Dedifferentiated amniotic fluid mesenchymal stem cell (primary cell): ENCODE results near the gene KRT10.
"Not testable (repeated sequence)": the region's sequence is repeated elsewhere in the genome, so short reads cannot be mapped to it uniquely, and the experiment has no call there.

Source experiments
- DNase-seq: peaks from one replicate; pipeline ENCODE4 v3.0.0-alpha.2; 2016; ENCODE audit errors: extremely low spot score

Gene KRT10

GRCh38 chr17:40822132-40822812, at the start of gene KRT10:
Gene KRT10 (minus strand): TSS chr17:40822614. CDS start chr17:40822585, 29 bp downstream.
- DNase-seq = no peak

DNA sequence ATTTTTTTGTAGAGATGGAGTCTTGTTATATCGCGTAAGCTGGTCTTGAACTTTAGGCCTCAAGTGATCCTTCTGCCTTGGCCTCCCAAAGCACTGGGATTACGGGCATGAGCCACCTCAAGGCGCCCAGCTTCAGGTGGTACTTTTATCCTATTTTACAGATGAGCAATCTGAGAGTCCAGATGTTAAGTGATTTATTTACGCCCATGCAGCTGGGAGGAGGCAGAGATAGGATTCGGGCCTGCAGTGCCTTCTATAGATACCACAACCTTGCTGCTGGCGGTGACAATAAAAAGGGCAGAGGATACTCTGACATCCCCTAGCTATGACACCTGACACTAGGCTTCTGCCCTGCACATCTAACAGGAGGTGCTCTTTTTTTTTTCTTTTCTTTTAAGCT, 48.9 kb upstream of the KRT10 start:
- DNase-seq = no peak

DNA sequence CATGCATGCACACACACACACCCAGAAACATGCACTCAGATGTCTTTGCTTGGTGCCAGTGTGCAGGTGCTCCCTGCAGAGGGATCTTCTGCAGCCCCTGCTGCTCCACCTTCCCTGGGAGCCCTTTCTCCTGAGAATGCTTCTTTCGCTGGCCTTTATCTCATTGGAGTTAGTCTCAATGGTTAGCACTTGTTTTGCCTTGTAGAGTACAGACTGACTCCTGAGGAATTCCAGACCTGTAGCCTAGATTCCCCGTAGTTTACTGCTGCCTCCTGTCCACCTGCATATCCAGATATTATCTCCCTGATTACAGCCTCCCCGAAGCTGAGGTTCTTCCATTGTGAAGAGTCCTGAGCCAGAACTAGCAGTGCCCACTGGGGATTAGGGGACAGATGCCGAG, 47.7 kb upstream of the KRT10 start:
- DNase-seq = no peak

DNA sequence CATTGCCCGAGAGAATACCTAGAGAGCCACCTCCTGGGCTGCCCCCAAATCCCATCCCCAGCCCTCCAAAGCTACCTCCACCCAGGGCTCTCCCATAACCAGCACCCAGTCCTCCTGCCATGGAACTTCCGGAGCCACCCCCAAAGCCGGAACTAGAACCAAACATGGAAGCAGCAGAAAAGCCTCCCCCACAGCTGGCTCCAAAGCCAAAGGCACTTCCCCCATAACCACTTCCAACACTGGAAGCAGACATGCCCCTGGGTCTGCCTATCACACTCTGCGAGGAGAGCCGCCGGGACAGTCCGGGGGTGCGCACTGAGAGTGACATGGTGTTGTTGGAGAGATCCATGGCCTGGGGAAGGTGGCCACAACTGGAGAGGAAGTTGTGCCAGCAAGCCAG, 44.4 kb upstream of the KRT10 start, which contains the start of gene KRT12:
TSS of gene KRT12 (minus strand) at position 386 of the 400 bp plus-strand sequence. CDS start at position 349, 37 bp downstream.
- no peak for DNase-seq

DNA sequence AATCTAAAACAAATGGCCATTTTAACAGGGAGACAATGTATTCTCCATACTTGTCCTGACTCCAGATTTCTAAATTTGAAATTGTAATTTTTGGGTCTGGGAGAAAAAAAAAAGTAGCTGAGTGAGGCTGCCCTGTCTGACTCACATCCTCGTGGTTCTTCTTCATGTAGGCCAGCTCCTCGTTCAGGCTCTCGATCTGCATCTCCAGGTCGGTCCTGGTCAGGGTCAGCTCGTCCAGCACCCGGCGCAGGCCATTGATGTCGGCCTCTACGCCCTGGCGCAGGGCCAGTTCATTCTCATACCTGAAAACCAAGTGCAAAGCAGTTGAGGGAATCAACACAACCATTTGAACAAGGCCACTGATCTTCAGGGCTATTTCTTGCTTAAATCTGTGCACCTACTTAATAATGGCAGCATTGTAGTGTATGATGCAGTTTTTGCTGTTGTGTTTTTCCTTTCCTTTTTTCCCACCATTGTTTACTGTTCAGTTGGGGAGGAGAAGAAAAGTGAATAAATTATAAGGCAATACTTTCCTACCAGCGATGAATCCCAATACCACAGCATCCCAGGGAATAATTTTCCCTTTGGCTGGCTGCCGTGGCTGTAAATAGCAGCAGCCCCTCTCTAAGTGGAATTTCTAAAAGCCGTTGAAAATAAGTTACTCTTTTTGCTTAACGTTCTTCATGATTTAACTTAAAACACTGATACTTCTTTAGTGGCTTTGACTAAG, 42.4 kb upstream of the KRT10 start:
- no peak for DNase-seq

DNA sequence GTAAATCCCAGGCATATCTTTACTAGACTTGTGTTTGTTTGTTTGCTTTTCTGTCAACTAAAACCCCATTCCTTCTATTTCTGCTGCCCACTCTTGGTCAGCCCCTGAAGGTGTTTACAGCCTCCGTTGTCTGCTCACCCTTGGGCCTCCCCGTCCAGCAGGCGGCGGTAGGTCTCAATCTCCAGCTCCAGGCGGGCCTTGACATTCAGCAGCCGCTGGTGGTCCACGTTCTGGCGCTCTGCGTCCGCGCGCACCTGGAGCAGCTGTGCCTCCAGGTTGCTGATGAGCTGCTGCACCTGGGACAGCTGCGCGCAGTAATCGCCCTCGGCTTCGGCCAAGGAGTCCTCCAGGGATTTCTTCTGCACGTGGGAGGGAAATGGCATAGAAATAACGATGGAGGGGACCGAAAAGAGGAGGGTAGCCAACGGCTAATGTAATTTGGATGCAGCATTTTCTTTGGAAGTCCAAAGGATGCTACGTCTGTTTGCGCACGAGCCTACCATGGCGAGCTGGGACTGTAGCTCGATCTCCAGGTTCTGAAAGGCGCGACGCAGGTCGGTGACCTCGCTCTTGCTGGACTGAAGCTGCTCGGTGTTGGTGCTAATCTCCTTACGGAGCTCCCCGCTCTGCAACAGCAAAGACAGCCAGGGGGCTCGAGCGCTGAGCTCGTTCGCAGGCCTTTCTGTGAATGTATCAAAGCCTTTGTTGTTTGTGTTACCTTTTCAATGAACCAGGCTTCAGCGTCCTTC, 40.7 kb upstream of the KRT10 start:
- no peak for DNase-seq

DNA sequence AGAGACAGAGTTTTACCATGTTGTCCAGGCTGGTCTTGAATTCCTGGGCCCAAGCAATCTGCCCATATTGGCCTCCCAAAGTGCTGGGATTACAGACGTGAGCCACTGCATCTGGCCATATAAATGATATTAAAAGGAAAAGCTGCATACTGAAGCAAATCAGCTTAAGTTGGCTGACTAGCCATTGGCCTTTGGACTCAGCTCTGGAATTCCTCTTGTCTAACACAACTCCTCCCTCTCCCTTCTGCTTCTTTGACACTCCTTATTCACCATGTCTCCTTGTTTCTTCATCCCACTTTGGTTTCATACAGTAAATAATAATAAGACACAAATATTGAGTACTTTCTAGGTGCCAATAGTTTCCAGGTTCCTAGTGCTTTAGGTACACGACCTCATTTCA, 37.1 kb upstream of the KRT10 start:
- no peak for DNase-seq

- not testable (repeated sequence) for DNase-seq
Observed at GRCh38 chr17:40858667-40859066, 36.3 kb upstream of the KRT10 start.

- peak; percentile 53 for DNase-seq
Observed at GRCh38 chr17:40857535-40857934, 35.1 kb upstream of the KRT10 start.

- peak; percentile 87 for DNase-seq
Observed at GRCh38 chr17:40854175-40854814, 31.9 kb upstream of the KRT10 start.

DNA sequence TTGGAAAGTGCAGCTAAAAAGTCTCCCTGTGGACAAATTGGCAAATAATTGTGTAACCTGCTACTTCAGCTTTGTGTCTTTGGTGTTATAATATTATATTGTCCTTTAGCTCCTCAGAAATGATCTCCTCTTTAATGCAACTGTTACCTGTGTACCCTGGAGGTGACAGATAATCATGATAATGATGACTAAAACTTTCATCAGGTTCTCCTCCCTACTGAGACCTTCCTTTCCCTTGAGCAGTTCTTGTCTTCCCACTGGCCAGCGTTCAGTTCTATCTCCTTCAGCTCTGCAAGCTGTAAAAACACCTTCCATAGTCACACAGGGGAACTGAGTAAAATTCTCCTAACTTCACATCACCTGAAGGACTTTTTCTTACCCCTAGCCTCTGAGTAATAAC, 29.9 kb upstream of the KRT10 start:
- DNase-seq = no peak

GRCh38 chr17:40850293-40850972, 28.0 kb upstream of the KRT10 start:
- DNase-seq = no peak

DNA sequence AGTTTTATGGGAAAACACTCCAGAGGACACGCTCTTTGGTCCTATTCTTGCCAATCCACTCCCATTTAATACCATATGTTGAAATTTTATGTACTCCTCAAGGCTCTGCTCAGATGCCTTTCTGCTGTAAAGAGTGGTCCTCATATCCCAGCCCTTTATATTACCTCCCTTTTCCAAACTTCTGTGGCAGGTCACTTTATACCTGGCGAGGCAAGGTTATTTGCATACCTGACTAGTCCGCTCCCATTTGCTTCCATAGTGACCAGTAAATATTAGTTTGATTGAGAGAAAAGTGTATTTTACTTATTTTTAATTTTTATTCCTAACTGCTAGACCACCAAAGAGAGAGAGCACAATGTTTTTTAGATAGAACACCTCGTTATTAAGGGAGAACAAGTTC, 27.3 kb upstream of the KRT10 start:
- no peak for DNase-seq

- DNase-seq = no peak
Observed at GRCh38 chr17:40848583-40849235, 26.3 kb upstream of the KRT10 start.

- no peak for DNase-seq
Observed at GRCh38 chr17:40846515-40847144, 24.2 kb upstream of the KRT10 start.

DNA sequence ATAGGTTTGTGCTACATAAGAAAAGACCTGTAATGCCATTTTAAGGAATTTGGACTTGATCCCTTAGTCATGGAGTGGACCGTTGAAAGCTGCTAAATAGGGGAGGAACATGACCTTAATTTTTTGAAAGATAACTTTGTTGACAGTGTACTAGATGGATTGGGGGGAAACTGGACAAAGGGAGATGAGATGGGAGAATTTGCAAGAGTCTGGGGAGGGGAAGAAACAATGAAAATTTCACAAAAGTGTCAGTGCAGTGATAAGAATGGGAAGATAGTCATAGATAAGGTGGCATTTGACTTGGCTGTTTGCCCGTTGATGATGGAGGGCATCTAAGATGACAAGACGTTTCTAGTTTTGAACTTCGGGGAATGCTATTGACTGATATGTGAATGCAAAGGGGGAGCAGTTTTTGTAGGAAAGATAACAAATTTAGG, 22.3 kb upstream of the KRT10 start:
- DNase-seq = no peak

DNA sequence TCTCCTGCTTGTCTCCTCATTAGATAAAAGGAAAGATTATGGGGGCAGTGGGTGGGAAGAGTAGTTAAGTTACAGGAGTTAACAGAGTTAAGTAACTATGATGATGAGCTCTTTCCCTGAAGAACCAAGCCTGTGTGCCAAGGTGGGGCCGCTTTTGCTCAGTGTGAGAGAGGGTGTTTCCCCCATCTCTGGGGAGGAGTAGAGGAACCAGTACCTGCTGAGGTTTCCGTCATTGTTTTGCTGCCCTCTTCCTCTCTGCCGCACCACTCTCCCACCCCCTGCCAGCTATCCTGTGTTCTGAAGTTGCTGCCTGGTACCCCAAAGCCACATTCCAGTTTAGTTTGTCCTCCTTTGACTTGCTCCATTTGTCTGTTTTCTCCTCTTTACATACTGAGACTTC, 20.8 kb upstream of the KRT10 start:
- DNase-seq = no peak

- DNase-seq = peak; percentile 26
Observed at GRCh38 chr17:40841246-40841645, 18.8 kb upstream of the KRT10 start.

GRCh38 chr17:40839194-40839593, 16.8 kb upstream of the KRT10 start:
- DNase-seq = no peak

DNA sequence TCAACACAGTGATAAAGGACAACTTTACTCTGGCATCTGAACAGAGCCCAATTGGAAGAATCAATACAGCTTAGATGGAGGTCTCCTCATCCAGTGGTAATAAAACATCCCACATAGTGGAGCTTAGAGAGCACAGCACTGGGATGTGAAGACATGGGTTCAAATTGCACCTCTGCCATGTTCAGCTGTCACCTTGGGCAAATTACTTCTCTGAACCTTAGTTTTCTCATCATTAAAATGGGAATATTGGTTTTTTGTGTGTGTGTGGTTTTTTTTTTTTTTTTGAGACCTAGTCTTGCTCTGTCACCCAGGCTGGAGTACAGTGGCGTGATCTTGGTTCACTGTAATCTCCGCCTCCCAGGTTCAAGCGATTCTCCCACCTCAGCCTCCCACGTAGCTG, 13.6 kb upstream of the KRT10 start:
- DNase-seq = no peak
